Fibroblast of skin of left biceps (primary cell): Measurements from ENCODE around the gene CILP.
"Not testable (repeated sequence)": the region's sequence is repeated elsewhere in the genome, so short reads cannot be mapped to it uniquely, and the experiment has no call there.

Source experiments
- DNase-seq, 2 experiments: peaks; one replicate each; pipeline ENCODE4 v3.0.0-alpha.2; 2013; ENCODE audit warnings: low read depth in 2 of 2

Gene CILP, protein sequence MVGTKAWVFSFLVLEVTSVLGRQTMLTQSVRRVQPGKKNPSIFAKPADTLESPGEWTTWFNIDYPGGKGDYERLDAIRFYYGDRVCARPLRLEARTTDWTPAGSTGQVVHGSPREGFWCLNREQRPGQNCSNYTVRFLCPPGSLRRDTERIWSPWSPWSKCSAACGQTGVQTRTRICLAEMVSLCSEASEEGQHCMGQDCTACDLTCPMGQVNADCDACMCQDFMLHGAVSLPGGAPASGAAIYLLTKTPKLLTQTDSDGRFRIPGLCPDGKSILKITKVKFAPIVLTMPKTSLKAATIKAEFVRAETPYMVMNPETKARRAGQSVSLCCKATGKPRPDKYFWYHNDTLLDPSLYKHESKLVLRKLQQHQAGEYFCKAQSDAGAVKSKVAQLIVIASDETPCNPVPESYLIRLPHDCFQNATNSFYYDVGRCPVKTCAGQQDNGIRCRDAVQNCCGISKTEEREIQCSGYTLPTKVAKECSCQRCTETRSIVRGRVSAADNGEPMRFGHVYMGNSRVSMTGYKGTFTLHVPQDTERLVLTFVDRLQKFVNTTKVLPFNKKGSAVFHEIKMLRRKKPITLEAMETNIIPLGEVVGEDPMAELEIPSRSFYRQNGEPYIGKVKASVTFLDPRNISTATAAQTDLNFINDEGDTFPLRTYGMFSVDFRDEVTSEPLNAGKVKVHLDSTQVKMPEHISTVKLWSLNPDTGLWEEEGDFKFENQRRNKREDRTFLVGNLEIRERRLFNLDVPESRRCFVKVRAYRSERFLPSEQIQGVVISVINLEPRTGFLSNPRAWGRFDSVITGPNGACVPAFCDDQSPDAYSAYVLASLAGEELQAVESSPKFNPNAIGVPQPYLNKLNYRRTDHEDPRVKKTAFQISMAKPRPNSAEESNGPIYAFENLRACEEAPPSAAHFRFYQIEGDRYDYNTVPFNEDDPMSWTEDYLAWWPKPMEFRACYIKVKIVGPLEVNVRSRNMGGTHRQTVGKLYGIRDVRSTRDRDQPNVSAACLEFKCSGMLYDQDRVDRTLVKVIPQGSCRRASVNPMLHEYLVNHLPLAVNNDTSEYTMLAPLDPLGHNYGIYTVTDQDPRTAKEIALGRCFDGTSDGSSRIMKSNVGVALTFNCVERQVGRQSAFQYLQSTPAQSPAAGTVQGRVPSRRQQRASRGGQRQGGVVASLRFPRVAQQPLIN

DNA sequence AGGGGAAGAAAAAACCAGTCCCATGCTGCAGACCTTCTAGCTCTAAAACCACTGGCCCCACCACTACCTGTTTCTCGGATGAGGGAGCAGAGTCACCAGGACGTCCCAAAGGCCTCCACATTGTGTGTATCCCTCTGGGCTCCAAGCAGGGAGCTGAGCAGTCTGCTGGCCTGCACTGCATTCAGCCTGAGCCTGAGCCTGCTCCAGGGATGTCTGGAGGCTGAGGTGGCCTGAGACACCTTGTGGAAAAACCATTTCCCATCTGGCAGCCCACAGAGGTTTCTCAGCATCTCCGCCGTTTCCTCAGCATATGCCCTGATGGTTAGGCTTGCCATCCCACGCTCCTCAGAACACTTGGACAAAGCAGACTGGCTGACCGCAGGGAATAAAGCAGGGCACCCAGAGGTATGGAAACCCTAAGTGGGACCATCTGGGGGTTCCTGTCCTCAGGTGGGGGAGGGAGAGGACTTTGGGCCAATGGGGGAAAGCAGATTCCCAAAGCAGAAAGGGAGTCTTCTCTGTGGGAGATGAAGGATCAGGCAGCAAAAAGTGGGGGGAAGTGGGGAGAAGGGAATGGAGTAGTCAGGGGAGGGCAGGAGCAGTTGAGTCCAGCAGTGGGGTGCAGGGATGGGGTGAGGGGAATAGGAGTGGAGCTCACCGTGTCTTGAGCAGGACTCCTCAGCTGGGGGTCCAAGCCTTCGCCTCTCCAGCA is at the start of gene CILP:
Gene CILP, minus strand, starts transcription at position 704 of the 712 bp plus-strand sequence. CDS start 1,718 bp downstream, outside the sequence.
- DNase-seq, result no peak

DNA sequence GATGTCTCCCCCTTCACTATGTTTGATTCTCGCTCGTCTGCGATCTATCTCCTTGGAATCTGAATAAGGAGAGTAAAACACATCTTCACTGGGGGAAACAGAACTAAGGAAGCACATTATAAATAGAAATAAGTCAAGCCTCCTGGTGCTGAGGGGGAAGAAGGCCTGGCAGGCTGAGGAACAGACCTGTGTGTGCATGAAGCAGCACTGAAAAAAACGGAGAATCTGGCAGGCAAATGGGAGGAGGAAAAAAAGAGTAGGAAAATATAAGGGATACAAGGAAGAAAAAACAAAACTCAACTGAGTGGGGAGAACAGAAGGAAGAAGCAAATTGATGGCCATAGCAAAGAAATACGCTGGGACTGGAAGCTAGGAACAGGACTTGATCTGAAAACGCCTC is 49.7 kb upstream of the CILP start:
- DNase-seq, result no peak

DNA sequence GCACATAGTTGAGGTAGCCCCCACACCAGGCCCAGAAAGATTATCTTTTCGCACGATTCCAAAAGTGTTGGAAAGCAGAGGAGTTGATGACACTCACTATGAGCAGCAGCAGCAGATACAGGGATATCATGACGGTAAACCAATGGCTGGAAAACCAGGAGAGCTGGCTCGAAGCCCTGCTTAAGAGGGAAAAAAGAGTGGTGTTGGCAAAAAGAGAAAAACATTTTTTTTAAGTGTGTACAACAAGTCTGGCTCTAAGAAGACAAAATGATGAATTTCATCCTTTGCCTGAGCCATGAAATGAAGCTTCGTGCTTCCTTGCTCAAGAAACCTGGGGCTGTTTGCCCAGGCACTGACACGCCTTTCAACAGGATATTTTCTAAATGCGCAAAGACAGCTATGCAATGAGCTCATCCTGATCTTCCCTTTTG is 48.1 kb upstream of the CILP start:
- DNase-seq, result no peak

DNA sequence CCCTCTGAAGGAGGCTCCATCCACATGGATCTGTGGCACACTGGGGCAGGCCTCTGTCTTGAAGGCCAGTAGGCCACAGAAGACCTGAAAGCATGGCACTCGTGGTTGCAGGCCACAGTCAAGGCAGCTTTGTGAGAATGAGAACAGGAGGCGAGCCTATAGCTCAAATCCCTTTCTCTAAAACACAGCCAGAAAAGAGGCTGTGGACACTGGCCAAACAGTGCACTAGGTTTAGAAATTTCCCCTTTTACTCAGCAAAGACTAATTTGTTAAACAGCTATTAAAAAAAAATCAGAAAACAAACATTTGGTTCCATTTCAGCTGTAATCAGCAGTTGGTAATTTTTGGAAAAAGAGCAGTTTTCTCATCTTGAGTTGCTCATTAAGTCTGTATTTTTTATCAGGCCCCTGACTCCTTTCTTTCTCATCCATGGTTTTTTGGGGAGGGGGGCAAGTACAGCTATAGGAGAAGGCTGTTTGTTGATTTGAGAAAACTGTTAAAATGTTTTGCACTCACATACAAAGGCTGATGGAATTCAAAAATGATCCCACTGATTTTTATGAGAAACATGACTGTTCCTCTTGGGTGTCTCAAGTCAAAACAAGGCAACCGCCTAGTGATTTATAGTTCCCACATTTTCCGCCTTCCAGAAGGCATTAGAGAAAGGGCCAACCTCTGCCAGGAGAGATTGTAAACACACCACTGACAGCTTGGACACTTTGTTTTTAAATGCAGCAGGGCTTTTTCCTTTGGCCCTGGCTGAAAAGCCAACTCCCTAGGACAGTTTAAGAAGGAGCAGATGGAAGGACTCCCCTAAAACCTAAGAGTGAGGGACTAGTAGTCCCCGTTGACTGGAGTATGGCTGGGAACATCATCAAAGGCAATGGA is 47.3 kb upstream of the CILP start:
- DNase-seq, result no peak

DNA sequence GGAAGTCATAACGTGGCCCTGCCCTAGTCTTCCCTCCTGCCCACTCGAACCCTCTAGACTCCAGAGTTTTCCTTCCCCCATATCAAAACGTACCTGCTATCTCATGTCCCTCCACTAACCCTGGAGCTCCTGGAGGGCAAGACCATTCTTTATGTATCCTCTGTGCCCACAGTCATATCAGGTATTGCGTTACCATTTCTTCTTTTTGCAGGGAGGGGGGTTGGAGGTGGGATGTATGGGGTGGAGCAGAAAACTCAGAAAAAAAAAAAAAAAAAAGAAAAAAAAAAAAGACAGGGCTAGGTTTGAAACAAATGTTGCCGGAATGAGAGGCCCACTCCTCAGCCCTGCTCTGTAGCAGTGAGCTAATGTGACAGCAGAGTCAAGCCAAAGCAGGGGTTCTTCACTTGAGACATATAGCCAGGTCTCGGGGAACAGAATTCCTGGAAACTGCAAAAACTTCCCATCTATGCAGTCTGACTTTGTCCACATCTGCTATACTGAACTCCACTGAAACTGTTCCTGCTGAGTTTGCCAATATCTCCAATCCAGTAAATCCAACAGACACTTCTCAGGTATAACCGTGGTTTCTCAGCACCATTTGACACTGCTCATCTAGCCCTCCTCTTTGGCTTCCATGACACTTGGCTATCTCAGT is 44.3 kb upstream of the CILP start:
- no peak for DNase-seq

DNA sequence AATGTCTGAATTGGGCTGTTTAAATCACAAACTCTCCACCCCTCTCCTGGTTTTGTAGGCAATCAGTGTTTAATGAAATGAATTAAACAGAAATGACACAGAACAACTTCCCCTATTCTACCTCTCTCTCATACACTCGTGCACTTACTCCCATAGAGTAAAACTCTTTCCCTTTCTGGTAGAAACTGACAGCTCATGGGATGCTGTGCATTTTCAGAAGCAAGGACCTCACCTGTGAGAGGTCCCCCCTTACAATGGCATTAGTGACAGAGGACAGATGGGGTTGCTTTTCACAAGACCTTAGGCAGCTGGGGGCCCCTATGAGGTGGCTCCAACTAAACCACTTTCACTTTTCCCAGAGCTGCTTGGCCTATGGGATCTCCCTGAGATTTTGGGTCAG is 43.5 kb upstream of the CILP start:
- DNase-seq, result no peak

DNA sequence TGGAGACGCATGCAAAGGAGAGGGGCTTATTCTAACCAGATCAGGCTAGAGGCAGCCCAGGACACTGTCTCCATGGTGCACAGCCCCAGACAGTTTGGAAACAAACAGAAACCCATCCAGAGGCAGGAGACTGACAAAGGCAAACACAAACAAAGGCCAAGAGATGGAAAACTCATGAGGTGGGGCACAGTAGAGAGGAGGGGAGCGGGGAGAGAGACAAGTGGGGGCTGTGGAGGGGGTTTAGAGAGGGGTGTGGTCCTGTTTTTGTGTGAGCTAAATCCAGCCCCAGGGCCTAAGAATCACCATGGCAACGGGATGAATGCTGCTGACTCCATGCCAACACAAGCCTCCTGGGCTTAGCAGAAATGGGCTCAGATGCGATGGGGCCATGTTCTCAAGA is 43.1 kb upstream of the CILP start:
- no peak for DNase-seq

DNA sequence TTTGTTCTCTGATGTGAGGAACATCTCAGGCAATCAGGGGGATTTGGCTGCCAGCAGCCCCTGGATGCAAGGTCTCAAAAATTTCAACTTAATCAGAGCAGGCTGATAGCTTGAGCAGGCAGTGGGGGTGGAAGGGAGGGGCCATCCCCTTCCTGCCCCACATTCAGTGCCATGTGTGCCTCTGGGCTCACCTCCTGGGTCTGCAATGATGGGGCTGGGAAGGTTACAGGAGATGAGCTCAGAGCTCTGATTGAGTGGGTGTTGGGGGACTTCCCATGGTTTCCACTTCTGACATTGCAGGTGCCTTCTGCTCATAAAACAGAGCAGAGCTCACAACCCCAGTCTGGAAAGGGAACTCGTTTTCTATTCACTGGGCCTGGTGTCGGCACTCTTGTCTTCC is 38.4 kb upstream of the CILP start:
- no peak for DNase-seq

DNA sequence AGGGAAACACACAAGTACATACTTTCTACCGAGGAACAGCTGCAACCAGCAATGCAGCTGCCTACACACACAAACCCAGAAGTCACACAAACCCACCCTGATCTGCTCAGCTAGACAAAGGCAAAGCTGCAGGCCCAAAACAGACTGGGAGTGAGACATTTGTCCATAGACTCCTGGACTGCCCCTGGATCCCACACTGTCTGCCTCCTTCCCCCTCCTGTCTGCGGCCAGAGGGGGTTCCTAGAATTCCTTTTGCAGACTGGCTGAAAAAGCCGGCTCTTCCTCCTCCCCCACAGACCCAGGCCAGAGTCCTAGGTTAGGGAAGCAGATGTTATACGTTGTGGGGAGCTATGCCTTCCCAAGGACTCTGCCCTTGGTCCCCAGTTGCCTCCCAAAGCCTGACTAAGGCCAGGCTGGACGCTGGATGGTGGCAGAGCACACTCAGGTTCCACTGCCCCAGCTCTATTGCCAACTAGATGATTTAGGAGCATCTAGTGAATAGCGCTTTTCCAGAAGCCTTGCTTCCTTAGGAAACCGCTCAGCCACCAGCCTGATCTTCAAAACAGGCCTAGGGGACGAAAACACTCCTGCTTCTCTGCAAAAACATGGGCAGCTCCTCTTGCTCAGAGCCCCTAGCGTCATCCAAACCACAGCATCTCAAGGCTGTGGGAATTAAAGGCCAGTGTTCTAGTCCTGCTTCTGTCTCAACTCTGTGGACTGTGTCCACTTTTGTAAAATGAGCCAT is 37.4 kb upstream of the CILP start:
- DNase-seq, result no peak

DNA sequence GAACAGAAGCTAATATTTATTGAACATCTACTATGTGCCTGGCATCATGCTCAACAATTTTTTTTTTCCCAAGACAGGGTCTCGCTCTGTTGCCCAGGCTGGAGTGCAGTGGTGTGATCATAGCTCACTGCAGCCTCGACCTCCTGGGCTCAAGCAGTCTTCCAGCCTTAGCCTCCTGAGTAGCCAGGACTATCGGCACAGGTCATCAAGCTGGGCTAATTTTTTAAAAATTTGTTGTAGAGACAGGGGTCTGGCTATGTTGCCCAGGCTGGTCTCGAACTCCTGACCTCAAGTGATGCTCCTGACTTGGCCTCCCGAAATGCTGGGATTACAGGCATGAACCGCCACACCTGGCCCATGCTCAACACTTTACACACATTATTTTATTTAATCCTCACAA is 35.7 kb upstream of the CILP start:
- DNase-seq, result no peak

DNA sequence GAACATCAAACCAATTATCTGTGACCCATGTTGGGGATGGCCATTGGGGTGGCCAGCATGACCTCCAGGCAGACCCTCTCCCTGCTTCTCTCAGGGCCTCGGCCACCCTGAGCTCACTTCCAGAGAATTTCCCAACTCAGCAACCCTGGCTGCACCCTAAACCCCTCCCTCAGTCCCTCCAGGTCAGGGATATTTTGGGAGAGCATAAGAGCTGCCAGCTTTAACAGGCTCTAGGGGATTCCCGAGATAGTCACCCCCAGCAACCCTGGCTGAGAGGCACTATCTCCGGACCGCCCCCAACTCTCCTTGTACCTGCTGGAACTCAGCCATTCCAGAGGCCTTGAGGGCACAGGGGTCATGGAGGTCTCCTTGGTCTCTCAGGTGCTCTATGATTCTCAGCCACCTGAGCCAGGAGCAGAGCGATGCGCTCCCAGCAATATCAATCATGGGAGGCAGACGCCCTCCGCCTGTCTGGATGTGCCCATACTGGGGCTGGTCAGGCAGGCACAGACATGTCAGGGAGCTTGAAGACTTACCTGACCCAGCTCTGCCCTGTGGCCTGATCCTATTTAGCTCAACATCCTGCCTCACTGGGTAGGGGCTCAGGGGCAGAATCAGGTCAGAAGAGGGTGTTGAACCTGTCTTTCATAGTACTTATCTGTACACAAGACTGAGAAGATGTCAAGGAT is 34.9 kb upstream of the CILP start:
- no peak for DNase-seq

DNA sequence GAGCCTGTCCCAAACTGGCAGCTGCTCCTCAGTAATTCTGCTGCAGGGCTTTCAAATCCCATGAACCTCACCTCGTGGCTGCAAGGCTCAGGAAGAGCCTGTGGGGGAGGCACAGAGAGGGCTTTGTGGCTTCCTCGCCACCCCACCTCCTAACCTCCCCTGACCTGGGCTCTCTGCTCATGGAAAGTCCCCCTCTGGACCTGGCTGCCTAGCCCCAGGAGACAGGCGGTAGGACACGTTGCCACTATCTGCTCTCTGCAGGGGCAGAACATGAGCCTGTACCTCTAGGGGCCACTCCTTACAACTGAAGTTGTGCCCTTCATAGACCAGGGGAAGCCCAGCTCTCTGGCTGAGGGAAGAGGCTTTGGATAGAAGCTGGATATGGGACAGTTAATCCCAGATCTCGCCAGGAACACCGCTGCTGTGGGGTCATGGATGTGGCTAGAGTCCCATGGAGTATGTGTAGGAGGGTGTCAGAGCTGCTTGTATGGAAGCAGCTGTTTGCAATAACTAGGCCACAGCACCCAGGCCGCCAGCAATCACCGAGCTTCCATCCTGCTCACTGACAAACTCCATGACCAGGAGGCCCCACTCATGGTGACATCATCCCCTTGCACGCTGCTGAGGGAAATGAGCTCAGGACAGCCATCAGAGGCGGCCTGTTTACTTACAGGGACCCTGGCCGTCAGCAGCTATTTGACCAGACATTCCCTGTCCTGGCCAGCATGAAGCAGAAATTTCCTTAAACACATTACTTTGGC is 34.0 kb upstream of the CILP start:
- DNase-seq, result no peak

DNA sequence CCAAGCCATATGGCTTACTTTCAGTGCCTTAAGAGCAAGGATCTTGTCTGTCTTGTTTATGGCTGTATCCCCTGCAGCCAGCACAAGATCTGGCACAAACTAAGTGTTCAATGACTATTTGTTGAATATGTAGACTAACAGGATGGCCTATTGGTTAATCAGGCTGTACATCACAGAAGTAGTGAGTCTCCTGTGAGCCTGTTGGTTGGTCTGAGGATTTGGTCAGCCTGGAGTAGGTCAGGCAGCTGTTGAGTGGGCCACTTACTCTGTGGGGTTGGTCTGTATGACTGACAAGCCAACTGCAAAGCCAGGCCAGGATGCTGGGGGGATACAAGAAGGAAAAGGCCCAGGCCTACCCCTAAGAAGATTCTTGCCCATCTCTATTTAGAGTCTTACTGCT is 33.4 kb upstream of the CILP start:
- DNase-seq, result no peak

DNA sequence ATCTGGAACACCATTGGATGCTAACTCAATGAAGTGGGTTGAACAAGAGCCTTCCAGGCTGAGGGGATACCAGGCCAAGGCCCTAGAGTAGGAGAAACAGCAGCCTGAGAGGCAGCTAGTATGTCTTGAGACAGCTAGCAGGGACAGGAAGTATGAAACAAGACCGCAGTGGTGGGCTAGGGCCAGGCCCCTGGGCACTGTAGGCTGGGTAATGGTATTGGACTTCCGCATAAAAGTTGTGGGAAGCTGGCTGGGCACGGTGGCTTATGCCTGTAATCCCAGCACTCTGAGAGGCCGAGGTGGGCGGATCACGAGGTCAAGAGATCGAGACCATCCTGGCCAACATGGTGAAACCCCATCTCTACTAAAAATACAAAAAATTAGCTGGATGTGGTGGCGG is 25.2 kb upstream of the CILP start:
- not testable (repeated sequence) for DNase-seq

DNA sequence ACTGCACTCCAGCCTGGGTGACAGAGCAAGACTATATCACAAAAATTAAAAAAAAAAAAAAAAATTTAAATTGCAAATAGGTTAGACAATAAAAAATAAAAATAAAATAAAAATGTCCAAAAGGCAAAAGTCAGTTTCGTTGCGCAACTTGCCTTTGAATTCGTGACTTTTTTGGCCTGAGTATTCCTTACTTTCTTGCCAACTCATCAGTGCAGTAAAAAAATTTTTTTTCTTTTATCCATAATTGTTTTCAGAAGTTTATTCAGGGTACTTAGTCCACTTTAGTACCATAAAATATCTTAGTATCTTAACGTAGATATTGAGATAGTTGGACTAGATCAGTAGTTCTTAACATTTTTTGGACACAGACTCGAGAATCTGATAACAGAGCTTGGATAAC is 22.4 kb upstream of the CILP start:
- no peak for DNase-seq

DNA sequence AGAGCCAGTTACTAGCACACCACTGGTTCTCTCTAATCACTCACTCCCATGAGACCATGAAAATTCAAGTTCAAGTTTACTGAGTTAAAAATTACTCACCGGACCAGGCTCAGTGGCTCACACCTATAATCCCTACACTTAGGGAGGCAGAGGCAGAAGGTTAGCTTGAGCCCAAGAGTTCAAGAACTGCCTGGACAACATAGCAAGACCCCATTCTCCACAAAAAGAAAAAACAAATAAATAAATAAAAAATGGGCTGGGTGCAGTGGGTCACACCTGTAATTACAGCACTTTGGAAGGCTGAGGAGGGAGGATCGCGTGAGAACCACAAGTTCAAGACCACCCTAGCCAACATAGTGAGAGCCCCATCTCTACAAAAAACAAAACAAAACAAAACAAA is 21.2 kb upstream of the CILP start:
- no peak for DNase-seq

DNA sequence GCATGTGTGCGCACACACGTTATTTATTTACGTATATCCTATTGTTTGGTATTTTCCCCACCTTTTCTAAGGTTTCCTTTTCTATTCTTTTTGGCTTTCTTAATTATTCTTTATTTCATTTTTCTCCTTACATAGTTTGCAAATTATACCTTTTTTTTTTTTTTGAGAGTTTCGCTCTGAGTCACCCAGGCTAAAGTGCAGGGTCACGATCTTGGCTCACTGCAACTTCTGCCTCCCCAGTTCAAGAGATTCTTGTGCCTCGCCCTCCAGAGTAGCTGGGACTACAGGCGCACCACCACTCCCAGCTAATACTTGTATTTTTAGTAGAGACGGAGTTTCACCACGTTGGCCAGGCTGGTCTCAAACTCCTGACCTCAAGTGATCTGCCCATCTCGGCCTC is 20.0 kb upstream of the CILP start:
- no peak for DNase-seq

DNA sequence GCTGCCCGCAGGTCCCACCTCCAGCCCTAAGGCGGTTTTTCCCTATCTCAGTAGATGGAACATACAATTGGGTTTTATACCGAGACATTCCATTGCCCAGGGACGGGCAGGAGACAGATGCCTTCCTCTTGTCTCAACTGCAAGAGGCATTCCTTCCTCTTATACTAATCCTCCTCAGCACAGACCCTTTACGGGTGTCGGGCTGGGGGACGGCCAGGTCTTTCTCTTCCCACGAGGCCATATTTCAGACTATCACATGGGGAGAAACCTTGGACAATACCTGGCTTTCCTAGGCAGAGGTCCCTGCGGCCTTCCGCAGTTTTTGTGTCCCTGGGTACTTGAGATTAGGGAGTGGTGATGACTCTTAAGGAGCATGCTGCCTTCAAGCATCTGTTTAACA is 15.6 kb upstream of the CILP start:
- not testable (repeated sequence) for DNase-seq
